HG02870 (cell line): Measurements from ENCODE around the gene GFPT2.

Experiments
- ATAC-seq: cut with Tn5 transposase; IDR thresholded peaks from one replicate; pipeline ENCODE4 v1.9.1; 2021; ENCODE audit warnings: mild to moderate bottlenecking, moderate library complexity; ENCODE audit not compliant: unreplicated experiment

The GFPT2 gene

GRCh38 chr5:180334751-180335613 lies 18.2 kb downstream of the GFPT2 start:
- ATAC-seq: no peak

DNA sequence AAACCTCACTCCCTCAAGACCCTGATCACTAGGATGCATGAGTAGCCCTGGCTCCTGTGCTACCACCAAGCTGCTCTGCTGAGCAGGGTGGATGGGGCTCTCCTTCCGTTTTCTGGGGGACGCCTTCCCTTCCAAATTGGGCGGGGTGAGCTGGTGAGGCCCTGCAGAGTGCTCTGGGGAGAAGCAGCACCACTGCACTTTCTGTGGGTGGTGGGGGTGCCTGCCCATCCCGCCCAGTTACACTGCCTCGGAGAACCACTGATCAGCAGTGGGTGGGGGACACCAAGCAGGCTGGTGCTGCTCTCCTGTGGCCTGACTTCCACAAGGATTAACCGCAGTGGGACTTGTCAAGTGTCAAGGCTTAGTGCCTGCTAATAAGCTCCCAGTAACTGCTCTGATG lies 19.0 kb downstream of the GFPT2 start:
- ATAC-seq: no peak

DNA sequence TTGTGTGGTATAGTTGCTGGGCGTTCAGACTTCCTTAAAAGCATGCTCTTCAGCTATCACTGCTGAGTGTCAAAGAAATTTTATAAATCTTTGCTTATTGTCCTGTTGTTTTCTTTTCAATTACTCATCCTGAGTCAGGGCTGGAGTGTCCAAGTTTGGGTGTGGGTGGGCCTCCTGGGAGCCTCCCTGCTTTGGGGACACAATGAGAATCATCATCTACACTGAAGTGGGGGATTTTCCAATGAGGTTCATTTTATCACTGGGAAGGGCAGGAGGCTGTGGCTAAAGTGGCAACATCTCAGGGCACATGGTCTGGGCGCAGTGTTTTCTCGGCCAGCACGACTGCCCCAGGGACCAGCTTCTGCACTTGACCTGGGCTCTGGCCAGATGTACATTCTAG lies 19.5 kb downstream of the GFPT2 start:
- no peak for ATAC-seq

DNA sequence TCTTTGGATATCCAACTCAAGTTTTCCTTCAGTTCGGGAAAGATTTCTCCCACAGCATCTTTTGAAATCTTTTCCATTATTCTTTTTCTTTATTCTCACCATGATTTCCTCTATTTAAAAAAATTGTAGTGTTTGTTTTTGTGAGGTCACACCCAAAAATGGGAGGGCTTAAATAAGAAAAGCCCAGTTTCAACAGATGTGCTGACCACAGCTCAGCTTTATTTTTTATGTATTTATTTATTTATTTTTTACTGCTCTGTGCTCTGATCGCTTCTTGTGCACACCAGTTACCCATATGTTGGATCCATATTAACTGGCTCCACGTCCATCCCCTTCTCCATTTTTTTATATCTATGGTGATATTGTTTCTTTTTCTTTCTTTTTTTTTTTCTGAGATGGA lies 20.3 kb downstream of the GFPT2 start:
- no peak for ATAC-seq

- ATAC-seq: no peak
Measured at GRCh38 chr5:180332051-180332517, 21.1 kb downstream of the GFPT2 start.

- ATAC-seq: no peak
Measured at GRCh38 chr5:180331647-180331950, 21.5 kb downstream of the GFPT2 start.

- ATAC-seq: no peak
Measured at GRCh38 chr5:180330810-180331646, 22.1 kb downstream of the GFPT2 start.

GRCh38 chr5:180330270-180330648 lies 22.9 kb downstream of the GFPT2 start:
- ATAC-seq: no peak

DNA sequence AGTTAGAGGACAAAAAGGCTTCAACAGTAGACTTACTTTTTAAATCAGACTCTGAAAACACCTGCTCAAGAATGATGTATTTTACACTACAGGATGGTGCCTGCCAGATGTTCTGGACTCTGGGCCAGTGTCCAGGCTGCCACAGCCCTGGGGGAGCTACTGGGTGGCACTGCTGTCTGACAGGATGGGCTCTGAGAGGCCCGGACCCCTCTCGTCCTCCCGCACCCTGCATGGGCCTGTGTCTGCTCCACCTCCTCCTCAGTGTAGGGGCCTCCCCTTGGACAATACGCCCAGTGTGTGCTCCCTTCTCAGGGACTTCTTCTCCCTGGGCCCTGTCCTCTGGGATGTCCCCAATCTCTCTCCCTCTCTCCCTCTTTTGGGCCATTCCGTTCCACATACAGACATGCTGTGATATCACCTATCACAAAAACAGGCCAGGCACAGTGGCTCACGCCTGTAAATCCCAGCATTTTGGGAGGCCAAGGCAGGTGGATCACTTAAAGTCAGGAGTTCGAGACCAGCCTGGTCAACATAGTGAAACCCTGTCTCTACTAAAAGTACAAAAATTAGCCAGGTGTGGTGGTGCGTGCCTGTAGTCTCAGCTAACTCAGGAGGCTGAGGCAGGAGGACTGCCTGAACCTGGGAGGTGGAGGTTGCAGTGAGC lies 23.4 kb downstream of the GFPT2 start:
- ATAC-seq: no peak

- no peak for ATAC-seq
Measured at GRCh38 chr5:180329138-180329435, 24.0 kb downstream of the GFPT2 start.

DNA sequence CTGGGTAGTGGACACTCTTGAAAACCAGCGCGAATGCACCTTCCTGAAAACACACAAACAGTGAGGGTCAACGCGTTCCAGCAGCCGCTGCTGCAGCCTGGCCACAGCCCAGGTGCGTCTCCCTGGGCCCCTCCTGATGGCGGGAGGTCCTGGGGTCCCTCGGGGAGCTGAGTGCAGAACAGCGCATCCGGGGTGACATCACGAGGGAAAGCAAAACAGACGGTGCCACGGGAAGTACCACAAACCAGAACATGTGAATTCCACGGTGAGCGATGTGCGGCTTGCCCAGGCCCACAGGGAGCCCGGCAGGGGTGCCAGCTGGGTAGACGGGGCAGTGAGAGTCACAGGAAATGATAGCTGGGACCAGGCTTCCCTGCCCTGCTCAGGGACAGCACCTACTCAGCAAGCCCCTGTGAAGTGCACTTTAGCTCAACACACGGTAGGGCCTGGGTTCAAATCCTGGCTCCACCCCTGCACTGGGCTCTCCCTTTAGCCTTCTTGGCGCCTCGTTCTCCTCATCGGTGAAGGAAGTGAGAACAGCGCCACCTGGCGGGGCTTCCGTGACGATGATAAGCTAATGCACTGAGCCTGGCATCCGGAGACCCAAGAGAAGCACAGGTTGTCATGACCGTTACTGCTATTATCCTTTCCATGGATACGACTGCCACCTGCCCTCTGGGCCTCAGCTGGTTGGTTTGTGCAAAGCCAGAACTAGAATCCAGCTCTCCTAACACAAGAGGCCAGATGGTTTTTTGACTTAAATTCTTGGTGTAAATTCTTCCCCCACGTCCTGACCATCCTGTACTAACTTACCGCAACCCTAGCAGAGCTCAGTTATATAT lies 24.6 kb downstream of the GFPT2 start:
- ATAC-seq: no peak

- no peak for ATAC-seq
Measured at GRCh38 chr5:180326989-180327565, 26.1 kb downstream of the GFPT2 start.

- no peak for ATAC-seq
Measured at GRCh38 chr5:180324601-180324950, 28.6 kb downstream of the GFPT2 start.

DNA sequence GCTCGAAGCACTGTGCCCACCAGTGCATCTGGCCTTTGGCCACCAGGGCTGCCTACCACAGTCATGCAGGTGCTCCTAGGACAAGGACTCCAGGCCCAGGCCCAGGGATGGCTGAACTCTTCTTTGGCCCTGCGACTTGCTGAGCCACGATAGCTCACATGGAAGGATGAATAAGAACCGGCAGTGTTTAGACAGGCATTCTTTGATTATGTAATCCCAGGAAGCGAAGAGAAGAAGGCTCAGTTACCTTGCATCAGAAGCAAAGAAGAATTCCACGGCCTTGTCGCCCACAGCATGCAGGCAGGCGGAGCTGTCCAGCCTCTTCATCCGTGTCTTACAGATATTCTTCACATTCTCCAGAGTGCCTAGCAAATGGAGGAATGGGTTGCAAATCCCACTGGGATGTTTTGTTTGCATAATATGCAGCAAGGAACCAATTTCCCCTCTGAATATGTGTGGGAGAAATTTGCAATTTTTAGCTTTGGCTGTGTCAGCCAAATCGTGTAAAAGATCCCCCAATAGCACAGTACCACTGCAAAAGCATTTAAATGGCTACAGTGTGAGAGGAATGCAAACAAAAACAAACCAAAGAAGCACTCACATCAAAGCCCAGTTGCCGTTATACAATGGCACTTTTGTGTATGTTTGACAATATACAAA lies 29.1 kb downstream of the GFPT2 start:
- ATAC-seq: no peak

DNA sequence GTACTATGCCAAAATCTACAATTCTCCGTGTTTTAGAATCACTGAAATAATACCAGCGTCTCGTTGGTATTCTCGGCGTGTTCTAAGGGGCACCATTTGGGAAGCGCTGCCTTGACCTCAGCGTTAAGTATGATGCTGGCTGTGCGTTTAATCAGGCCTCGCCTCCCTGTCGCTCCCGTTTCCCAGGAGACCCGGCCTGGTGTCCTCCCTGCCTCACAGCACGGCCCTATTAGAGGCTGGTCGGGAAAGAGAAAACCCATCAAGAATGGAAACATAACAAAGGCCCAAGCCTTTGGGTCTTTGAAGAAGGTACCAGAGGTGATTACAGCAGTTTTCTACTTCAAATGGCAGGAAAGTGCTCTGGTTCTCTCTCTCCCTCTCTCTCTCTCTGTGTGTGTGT lies 30.0 kb downstream of the GFPT2 start:
- no peak for ATAC-seq

DNA sequence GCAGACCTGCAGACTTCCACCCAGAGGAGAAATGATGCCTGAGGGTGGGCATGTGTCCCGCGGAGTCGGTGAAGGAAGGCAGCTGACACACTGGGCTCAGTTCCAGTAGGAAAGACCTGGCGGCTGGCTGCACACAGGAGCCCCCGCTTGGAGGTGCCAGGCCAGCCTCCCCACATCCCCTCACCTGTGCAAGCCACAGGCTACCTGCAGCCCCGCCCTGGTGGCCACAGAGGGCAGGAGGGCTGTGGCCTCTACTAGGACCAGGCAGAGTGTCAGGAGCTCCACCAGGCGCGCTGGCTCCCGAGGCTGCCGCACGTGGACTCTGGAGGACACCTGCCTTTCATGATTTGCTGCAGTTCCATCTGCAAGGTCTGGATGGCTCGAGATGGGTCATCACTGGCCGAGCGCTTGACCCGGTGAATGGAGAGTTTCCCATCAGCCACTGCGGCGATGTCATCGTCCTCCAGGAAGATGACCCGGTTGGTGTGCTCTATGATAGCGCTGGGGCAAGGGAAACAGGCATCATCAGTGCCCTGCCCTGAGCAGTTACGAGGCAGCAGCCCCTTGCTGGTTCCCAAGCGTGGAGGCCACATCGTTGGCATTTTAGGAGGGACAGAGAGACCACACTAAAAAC lies 34.6 kb downstream of the GFPT2 start:
- no peak for ATAC-seq

DNA sequence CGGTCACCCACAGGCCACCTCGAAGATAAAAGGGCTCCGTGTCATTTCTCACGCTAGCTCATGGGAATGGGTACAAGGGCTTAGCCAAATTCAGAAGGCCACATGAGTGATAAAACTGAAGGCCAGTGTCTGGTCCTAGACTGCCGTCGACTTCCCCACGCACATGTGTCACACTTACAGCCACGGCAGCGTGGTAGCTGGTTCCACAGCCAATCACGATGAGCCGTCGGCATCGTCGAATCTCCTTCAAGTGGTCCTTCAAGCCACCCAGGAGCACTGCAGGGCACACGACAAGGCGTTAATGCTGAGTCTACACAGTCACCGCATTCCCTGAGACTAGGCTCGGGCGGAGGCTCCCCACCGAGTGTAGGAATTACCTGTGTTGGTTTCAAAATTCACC lies 36.5 kb downstream of the GFPT2 start:
- ATAC-seq: no peak

GRCh38 chr5:180315762-180316212 lies 37.3 kb downstream of the GFPT2 start:
- ATAC-seq: no peak

GRCh38 chr5:180313677-180314505 lies 39.2 kb downstream of the GFPT2 start:
- ATAC-seq: no peak
